Measurements from ENCODE around the gene LMO1. TPM values are rescaled to one million over a fixed set of nuclear protein-coding genes. Genes with fewer than 3 reads are reported as not detected.

Gene LMO1
- total RNA-seq: under 1 TPM in 1 of 4 donors, not detected in 3; 0.50 TPM

GRCh38 chr11:8263769-8264410, at the start of gene LMO1:
TSS of gene LMO1 (minus strand) at chr11:8263878. CDS start at chr11:8263362, 516 bp downstream.
- Histone ChIP-seq H3K9me3 (no peaks in the 10 kb centered on the region), H3K36me3 (no peaks in the 10 kb centered on the region), H3K4me1 (peaks cover 19 to 42% (median 40%) of the 10 kb centered on the region in 4 donors), H3K27ac (replicated peaks in 1 of 4) (peak within 1 kb of the TSS in 3 of 4 donors; percentile 27 to 60 (median 45)), H3K4me3 (peak within 1 kb of the TSS; percentile 61 to 72 (median 64)), H3K27me3 (peaks cover 0 to 69% (median 23%) of the 10 kb centered on the region in 4 donors)
- 5% methylated on average over 22 of the region's 22 CpGs for WGBS
- TF ChIP-seq POLR2AphosphoS5 (IDR thresholded peaks at IDR 0.05): peak in 1 of 2 donors; percentile 35
- peak; percentile 70 to 91 (median 84) for TF ChIP-seq CTCF (IDR thresholded peaks at IDR 0.05)
- TF ChIP-seq POLR2A (IDR thresholded peaks at IDR 0.05; ENCODE audit: low read depth): no peak
- no peak for TF ChIP-seq EP300 (IDR thresholded peaks at IDR 0.05)
- intact Hi-C loops (cut with DNase I): loop anchor here (1.0 to 10.0 kb wide), 2 partner anchors 39 to 259 kb away; no protein-coding TSS in a partner anchor
- no peak for DNase-seq (ENCODE audit: extremely low spot score)

- Histone ChIP-seq H3K27me3 (peaks cover 0 to 5% (median 0%) of the 10 kb centered on the region in 4 donors), H3K36me3 (no peaks in the 10 kb centered on the region), H3K4me1 (peaks cover 0 to 8% (median 2%) of the 10 kb centered on the region in 4 donors), H3K9me3 (no peaks in the 10 kb centered on the region), H3K27ac (replicated peaks in 1 of 4) (no peak overlapping the region), H3K4me3 (no peak overlapping the region)
- no peak for DNase-seq (ENCODE audit: extremely low spot score)
- WGBS: 77% methylated on average over 10 of the region's 10 CpGs
- TF ChIP-seq POLR2AphosphoS5 (IDR thresholded peaks at IDR 0.05) (no peak), POLR2A (IDR thresholded peaks at IDR 0.05; ENCODE audit: low read depth) (no peak), CTCF (IDR thresholded peaks at IDR 0.05) (no peak), EP300 (IDR thresholded peaks at IDR 0.05) (no peak)
- intact Hi-C loops (cut with DNase I): no loop called here
Measured at GRCh38 chr11:8312986-8313385, 49.3 kb upstream of the LMO1 start.

GRCh38 chr11:8311366-8311765, 47.7 kb upstream of the LMO1 start:
- intact Hi-C loops (cut with DNase I): no loop called here
- H3K9me3 ChIP-seq: no peaks in the 10 kb centered on the region
- no peak overlapping the region for H3K27ac ChIP-seq (replicated peaks in 1 of 4)

GRCh38 chr11:8310743-8311298, 47.1 kb upstream of the LMO1 start:
- Histone ChIP-seq H3K36me3 (no peaks in the 10 kb centered on the region), H3K27me3 (peaks cover 0 to 5% (median 0%) of the 10 kb centered on the region in 4 donors), H3K4me3 (no peak overlapping the region), H3K9me3 (no peaks in the 10 kb centered on the region), H3K4me1 (no peaks in the 10 kb centered on the region), H3K27ac (replicated peaks in 1 of 4) (no peak overlapping the region)
- intact Hi-C loops (cut with DNase I): no loop called here
- DNase-seq (ENCODE audit: extremely low spot score): no peak
- 91% methylated on average over 10 of the region's 11 CpGs for WGBS
- no peak for TF ChIP-seq POLR2A (IDR thresholded peaks at IDR 0.05; ENCODE audit: low read depth)
- TF ChIP-seq CTCF (IDR thresholded peaks at IDR 0.05): no peak
- TF ChIP-seq EP300 (IDR thresholded peaks at IDR 0.05): no peak
- TF ChIP-seq POLR2AphosphoS5 (IDR thresholded peaks at IDR 0.05): no peak

More at GRCh38 chr11:8311366-8311765, 47.7 kb upstream of the LMO1 start:
- no peak overlapping the region for H3K4me3 ChIP-seq
- H3K4me1 ChIP-seq: no peaks in the 10 kb centered on the region
- no peak for DNase-seq (ENCODE audit: extremely low spot score)
- H3K36me3 ChIP-seq: no peaks in the 10 kb centered on the region
- TF ChIP-seq EP300 (IDR thresholded peaks at IDR 0.05): no peak
- no peak for TF ChIP-seq POLR2A (IDR thresholded peaks at IDR 0.05; ENCODE audit: low read depth)
- TF ChIP-seq CTCF (IDR thresholded peaks at IDR 0.05): no peak
- no peak for TF ChIP-seq POLR2AphosphoS5 (IDR thresholded peaks at IDR 0.05)
- 91% methylated on average over 10 of the region's 10 CpGs for WGBS
- H3K27me3 ChIP-seq: peaks cover 0 to 5% (median 0%) of the 10 kb centered on the region in 4 donors

All from esophagus muscularis mucosa (tissue), 4 donors.